GM12801 (cell line): ENCODE measurements around the gene UBXN11.

ENCODE experiments used
- CTCF ChIP-seq: IDR thresholded peaks from one replicate; pipeline ENCODE4 v1.5.1; 2011; ENCODE audit warnings: control low read depth; ENCODE audit not compliant: insufficient read length; ENCODE audit errors: extremely low read depth

UBXN11 gene

DNA sequence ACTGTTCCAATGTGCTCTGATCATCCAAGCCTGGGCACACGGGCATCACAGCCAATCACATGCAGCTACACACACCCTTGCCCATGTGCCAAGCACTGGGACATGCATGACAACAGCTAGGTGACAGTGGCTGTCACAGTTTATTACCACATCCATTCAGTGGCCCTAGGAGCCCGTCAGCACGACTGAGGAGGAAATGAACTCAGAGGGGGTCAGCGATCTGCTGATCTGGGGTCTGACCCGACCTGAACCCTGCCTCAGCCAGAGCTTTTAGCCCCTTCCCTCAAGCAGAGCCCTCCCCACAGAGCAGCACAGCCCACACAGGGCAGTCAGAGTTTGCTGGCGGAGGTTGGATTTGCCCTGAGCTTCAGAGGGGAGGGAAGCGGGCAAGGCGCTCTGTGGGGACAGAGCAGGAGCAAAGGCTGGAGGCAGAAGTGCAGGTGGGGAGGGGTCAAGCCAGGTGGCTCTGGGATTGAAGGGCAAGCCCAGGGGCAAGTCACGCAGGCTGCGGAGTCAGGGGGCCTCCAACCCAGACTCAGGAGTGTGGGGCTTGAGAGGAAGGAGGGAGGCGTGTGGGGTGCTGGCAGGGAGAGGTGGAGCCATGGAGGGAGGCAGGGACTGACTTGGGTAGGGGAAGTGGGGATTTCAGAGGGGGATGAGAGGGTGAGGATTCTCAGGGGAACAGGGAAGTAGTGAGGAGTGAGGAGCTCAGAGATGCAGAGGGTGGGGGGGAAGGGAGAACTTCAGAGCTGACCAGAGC lies 16.1 kb downstream of the UBXN11 start:
- TF ChIP-seq CTCF, result no peak

DNA sequence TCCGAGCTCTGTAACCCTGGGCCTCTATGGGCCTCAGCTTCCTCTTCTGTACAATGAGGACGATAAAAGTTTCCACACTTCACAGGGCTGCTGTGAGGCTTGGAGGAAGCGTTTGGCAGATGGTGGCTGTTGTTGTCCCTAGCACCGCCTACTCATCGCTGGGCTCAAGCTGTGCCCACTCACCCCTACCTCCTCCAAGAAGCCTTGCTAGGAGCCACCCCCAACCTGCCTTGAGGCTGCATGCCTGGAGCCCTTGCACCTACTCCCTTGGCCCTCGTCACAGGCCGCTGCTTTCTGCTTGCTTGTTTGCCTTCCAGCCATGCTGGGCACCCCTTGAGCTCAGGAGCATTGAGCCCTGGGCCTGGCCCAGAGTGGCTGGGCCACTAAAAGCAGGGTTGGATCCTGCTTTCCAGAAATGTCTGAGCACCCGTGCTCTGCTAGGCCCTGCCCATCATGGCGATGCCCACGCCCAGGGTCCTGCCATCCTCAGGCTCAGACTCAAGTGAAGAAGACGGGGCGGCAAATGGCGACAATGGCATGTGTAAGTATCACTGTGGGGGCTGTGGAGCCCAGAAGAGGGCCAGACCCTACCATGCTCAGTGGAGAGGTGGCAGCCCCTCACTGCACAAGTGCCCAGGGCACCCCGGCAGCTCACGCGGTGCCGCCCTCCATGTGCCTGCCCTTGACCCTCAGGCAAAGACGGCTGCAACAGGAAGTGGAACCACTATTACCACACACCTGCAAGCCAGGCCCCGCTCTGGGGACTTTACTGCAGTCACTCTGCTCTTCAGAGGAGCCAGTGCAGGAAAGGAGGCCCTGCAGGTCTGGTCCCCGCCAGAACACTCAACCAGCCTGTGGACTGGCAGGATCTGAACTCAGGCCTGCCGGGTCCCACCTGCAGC lies 17.0 kb downstream of the UBXN11 start:
- no peak for TF ChIP-seq CTCF

DNA sequence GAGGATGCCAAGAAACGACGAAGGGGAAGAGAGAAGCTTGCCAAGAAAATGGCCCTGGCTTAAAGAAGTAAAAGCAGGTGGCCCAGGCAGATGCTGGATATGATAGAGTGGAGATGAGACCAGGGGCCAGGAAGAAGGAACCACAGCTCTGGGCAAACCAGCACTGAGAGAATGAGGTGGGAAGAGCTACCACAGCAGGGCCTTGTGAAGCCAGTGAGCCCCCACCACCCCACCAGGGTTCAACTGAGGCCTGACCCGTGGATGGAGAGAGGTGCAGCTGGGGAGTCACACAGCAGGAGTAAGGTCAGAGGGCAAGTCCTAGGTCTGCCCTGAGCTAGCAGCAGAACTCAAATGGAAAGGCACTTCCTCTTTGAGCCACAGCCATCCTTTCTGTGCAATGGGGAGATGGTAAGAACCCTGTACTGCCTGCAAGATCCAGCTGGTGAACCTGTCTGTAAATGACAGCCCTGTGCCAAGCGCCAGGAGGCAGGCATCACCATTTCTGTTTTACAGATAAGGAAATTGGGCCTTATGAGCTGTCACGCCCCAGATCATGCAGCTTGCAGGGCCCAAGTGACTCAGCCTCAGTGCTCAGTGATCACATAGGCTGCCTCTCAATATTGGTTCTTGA lies 18.0 kb downstream of the UBXN11 start:
- TF ChIP-seq CTCF, result no peak

GRCh38 chr1:26287811-26288210 lies 18.6 kb downstream of the UBXN11 start:
- no peak for TF ChIP-seq CTCF

- no peak for TF ChIP-seq CTCF
Observed at GRCh38 chr1:26287033-26287711, 19.3 kb downstream of the UBXN11 start.

DNA sequence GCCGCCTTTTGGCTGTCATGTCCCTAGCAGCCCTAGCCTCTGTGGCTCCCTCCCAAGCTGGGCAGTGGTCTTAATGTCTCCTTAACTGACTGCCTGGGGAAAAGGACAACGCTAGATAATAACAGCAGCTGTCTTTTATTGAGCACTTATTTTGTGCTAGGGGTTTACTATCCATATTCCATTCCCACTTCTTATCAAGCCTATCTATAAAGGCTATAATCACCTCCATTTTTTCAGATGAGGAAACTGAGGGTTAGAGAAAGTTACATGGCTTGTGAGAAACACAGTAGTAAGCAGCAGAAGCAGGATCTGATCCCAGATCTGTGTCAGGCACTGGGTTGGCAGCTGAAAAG lies 20.4 kb downstream of the UBXN11 start:
- TF ChIP-seq CTCF, result no peak
